ENCODE measurements around the gene METTL5.
"Not testable (repeated sequence)": the region's sequence is repeated elsewhere in the genome, so short reads cannot be mapped to it uniquely, and the experiment has no call there.

The METTL5 gene

DNA sequence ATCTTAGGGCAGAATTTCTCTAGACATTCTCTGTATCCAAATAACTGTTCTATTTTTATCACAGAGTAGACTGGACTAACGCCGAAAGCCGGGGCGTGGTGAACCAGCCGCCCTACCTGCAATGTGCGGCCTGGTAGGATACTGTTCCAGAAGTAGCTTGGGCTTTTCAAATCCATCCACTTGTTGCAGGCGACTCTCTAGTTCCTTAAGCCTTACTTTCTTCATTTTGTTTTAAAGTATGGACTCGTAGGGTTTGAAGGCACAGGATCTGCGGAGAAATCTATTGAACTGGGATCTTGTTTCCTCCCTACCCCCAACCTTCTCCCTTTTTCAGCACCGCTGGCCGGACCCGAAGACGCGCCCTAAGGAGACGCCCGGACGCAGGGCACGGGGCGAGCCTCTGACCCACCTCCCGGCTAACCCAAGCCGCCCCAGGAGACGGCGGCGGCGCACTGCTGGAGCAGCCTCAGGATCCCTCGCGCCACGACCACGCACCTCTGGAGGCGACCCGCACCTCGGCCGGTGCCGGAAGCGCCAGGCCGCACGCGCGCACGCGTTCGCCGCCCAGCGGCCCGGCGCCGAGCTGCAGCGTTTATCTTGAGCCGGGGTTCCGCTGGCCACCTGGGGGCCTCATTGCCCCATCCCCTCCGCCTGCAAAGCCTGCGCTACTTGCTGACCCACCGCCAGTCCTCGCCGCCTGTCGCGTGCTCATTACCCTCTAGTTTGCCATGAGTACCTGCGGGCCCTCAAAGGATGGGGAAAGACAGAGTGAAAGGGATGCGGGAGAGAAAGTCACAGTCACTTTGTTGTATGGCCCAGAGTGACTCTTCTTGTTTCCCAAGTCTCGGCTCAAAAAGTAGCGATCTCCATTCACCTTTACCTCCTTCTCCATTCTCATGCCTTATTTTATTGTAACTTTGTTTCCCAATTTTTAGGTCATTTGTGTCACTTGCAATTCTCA lies at the start of gene METTL5:
TSS of gene METTL5 (minus strand) at position 533 of the 961 bp plus-strand sequence. CDS start at position 225, 308 bp downstream.
- peak; percentile 73 to 79 for DNase-seq

- no peak for DNase-seq
These were observed 47.3 kb upstream of the METTL5 start for GRCh38 chr2:169871994-169872393.

DNA sequence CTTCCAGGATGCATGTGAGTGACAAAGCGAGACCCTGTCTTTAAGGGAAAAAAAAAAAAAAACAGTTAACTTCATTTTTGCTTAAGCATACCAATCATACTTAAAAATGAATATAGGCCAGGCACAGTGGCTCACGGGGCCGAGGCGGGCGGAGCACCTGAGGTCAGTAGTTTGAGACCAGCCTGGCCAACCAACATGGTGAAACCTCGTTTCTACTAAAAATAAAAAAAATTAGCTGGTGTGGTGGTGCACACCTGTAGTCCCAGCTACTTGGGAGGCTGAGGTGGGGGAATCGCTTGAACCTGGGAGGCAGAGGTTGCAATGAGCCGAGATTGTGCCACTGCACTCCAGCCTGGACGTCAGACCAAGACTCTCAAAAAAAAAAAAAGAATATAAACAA lies 46.7 kb upstream of the METTL5 start:
- DNase-seq, result not testable (repeated sequence)

GRCh38 chr2:169868951-169869350 lies 44.2 kb upstream of the METTL5 start:
- no peak for DNase-seq

GRCh38 chr2:169867579-169867978 lies 42.9 kb upstream of the METTL5 start:
- DNase-seq, result no peak

GRCh38 chr2:169866230-169866629 lies 41.5 kb upstream of the METTL5 start:
- not testable (repeated sequence) for DNase-seq

DNA sequence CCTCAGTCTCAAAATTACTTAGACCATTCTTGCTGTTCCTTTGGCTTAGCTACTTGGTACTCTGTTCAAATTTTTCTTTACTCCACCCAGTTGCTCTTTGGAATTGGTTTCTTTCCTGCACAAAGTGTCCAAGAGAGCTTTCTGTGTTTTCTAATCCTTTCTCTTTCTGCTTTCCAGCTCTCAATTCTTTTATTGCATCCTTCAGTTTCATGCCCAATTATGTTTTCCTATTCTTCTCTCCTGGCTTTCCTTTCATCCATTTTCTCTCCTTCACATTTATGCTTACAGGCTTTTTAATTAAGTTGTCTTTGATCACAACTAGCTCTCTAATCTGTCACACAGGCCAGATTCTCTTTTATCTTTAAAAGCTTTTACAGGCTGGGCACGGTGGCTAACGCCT lies 40.8 kb upstream of the METTL5 start:
- DNase-seq, result no peak

DNA sequence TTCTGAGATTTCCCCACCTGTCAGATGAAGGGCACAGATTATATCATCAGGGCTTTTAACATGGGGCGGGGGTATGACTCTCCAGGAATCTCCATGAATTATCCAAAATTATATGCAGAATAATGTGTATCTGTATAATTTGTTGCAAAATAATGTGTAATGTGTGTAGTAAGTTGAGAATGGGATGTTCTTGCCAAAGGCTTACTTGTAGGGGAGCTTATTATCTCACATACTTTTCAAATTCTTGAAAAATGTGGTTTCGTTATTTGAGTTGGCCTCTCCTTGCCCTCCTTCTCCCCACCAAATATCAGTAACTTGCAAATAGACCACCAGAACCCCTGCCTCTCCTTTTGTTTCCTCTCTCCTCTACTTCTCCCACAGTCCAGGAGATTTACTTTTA lies 38.1 kb upstream of the METTL5 start:
- no peak for DNase-seq

DNA sequence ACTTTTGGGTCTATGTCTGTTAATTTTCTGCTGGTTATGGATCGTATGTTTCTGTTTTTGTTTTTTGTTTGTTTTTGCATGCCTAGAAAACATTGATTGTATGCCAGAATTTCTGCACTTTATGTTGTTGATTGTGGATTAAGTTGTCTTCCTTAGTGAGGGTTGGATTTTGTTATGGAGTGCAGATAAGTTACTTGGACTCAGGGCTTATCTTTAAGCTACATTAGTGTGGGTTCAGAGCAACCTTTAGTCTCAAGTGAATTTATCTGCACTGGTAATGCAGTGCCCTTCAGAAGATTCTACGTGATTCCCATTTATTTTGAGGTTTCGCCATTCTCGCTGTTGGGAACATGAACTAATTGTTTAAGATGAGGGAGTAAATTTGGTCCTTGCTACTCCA lies 35.4 kb upstream of the METTL5 start:
- DNase-seq, result no peak

- DNase-seq, result no peak
These were observed 34.7 kb upstream of the METTL5 start for GRCh38 chr2:169859423-169859822.

DNA sequence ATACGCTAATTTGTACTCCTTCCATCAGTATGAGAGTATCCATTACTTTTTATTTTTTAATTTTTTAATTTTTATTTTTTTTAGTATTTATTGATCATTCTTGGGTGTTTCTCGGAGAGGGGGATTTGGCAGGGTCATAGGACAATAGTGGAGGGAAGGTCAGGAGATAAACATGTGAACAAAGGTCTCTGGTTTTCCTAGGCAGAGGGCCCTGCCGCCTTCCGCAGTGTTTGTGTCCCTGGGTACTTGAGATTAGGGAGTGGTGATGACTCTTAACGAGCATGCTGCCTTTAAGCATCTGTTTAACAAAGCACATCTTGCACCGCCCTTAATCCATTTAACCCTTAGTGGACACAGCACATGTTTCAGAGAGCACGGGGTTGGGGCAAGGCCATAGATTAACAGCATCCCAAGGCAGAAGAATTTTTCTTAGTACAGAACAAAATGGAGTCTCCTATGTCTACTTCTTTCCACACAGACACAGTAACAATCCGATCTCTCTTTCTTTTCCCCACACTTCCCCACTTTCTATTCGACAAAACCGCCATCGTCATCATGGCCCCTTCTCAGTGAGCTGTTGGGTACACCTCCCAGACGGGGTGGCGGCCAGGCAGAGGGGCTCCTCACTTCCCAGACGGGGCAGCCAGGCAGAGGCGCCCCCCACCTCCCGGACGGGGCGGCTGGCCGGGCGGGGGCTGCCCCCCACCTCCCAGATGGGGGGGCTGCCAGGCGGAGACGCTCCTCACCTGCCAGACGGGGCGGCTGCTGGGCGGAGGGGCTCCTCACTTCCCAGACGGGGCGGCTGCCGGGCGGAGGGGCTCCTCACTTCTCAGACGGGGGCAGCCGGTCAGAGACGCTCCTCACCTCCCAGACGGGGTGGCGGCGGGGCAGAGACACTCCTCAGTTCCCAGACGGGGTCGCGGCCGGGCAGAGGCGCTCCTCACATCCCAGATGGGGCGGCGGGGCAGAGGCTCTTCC lies 30.9 kb upstream of the METTL5 start:
- DNase-seq, result not testable (repeated sequence)

DNA sequence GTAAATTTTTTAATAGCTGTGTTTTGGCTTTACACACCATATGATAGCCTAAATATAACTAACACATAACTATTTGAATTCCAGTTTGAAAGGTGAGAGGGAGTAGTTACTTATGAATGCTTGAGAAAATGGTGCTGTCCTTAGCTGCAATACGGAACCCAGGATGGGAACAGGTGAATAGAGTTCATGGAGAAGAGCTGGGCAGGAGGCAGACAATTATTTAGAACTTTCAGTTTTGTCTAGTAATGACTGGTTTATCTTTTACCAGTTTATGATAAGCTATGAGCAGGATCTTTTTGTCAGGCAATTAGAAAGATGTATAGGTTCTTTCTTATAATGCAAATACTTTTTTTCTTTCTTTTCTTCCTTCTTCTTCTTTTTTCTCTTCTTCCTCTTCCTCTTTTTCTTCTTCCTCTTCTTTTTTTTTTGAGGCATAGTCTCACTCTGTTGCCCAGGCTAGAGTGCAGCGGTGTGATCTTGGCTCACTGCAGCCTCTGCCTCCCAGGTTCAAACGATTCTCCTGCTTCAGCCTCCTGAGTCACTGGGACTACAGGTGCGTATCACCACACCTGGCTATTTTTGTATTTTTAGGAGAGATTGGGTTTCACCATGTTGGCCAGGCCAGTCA lies 28.4 kb upstream of the METTL5 start:
- DNase-seq, result no peak

DNA sequence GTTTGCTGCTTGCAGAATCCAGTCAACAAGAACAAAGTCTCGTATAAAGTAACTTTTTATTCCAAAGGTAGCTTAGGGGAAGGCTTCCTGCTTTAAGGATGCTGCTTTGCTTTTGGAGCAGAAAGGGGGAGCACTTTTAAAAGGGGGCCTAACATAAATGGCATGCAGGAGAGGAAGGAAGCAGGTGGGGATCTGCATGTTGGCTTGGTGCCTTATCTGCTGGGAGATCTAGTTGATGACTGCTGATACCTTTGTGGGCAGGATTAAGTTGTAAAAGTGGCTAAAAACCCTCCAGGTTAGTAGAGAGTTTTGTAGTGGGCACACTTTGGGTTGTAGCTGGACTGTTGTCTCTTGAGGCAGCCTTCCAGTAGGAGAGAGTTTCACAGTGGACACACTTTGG lies 25.0 kb upstream of the METTL5 start:
- no peak for DNase-seq

- not testable (repeated sequence) for DNase-seq
These were observed 24.4 kb upstream of the METTL5 start for GRCh38 chr2:169848959-169849693.

GRCh38 chr2:169845016-169845415 lies 20.3 kb upstream of the METTL5 start:
- DNase-seq, result no peak

- DNase-seq, result not testable (repeated sequence)
These were observed 16.9 kb upstream of the METTL5 start for GRCh38 chr2:169841625-169842024.

DNA sequence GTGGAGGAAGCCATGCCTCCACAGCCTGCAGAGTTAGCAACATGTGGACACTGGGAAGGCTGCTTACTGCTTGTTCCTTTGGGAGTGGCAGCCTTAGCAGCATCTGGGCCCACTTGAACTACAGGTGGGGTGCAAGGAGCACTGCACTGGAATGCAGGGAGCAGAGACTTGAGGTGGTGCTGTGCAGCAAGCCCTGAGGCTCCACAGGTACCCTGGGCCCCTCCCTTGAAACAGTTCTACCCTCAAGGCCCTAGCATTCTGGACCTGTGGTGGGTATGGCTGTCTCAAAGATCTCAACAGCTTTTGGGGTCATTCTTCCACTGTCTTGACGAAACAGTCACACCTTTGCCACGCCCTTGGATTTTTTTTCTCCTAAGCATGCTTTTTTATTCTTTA lies 16.0 kb upstream of the METTL5 start:
- DNase-seq, result no peak

- DNase-seq, result no peak
These were observed 15.4 kb upstream of the METTL5 start for GRCh38 chr2:169839954-169840746.

- no peak for DNase-seq
These were observed 14.2 kb upstream of the METTL5 start for GRCh38 chr2:169838743-169839489.

DNA sequence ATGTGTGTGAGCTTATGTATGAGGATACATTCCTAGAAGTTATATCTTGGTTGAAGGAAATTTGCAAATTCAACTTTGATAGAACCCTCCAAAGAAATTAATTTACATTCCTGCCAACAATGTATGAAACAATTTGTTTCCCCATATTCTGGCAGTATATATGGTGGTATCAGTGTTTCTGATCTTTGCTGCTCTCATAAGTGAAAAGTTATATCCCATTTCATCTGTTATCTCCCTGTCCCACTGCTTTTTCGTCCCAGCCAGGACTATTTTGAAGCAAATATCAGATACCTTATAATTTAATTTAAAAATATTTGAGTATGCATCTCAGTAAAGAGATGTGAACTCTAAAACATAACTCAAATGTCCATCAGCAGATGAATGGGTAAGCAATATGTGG lies 9.7 kb upstream of the METTL5 start:
- no peak for DNase-seq

Data from CD4-positive, alpha-beta T cell treated with Interleukin-1 beta for 1 hour (primary cell).